NCI-H524 (cell line): ENCODE measurements around the gene DYNLL1.
"Not testable (repeated sequence)": the region's sequence is repeated elsewhere in the genome, so short reads cannot be mapped to it uniquely, and the experiment has no call there.

ENCODE experiments used
- DNase-seq, 2 experiments: peaks; one replicate each; lab custom pipeline; 2025; lab: John Stamatoyannopoulos, UW

DYNLL1 gene

GRCh38 chr12:120515496-120515895 is 19.6 kb downstream of the DYNLL1 start:
- DNase-seq = no peak

- DNase-seq = not testable (repeated sequence)
Measured at GRCh38 chr12:120519324-120519723, 23.4 kb downstream of the DYNLL1 start.

GRCh38 chr12:120522568-120522967 is 26.7 kb downstream of the DYNLL1 start:
- no peak for DNase-seq

- peak; percentile 82 to 88 for DNase-seq
Measured at GRCh38 chr12:120528861-120529525, 33.1 kb downstream of the DYNLL1 start, which contains the start of gene COQ5. Gene COQ5, minus strand, starts transcription at chr12:120529158. Its CDS starts 17 bp downstream, at chr12:120529141.

- peak; percentile 43 to 69 for DNase-seq
Measured at GRCh38 chr12:120529641-120530417, 33.9 kb downstream of the DYNLL1 start.

- not testable (repeated sequence) for DNase-seq
Measured at GRCh38 chr12:120530418-120530761, 34.5 kb downstream of the DYNLL1 start.

- no peak for DNase-seq
Measured at GRCh38 chr12:120532701-120533238, 36.9 kb downstream of the DYNLL1 start.

- peak; percentile 75 to 86 for DNase-seq
Measured at GRCh38 chr12:120534203-120534702, 38.3 kb downstream of the DYNLL1 start, which contains the start of gene RNF10. Gene RNF10, plus strand, starts transcription at chr12:120534356. Its CDS starts 456 bp downstream, at chr12:120534812.

GRCh38 chr12:120534703-120535655 is 39.1 kb downstream of the DYNLL1 start:
- DNase-seq = peak; percentile 6 to 22

GRCh38 chr12:120536064-120536791 is 40.3 kb downstream of the DYNLL1 start:
- no peak for DNase-seq

- no peak for DNase-seq
Measured at GRCh38 chr12:120537856-120538220, 41.9 kb downstream of the DYNLL1 start.

- no peak for DNase-seq
Measured at GRCh38 chr12:120538281-120539156, 42.6 kb downstream of the DYNLL1 start.

GRCh38 chr12:120539303-120539702 is 43.4 kb downstream of the DYNLL1 start:
- DNase-seq = no peak

GRCh38 chr12:120540445-120540844 is 44.5 kb downstream of the DYNLL1 start:
- DNase-seq = no peak

GRCh38 chr12:120542166-120542565 is 46.3 kb downstream of the DYNLL1 start:
- no peak for DNase-seq

GRCh38 chr12:120544691-120545090 is 48.8 kb downstream of the DYNLL1 start:
- DNase-seq = no peak

GRCh38 chr12:120546050-120546386 is 50.1 kb downstream of the DYNLL1 start:
- no peak for DNase-seq
